GM12872 (cell line): ENCODE results near the gene MBNL3.

ENCODE experiments used
- CTCF ChIP-seq: IDR thresholded peaks from 3 replicates; pipeline ENCODE4 v1.5.1; 2011; ENCODE audit warnings: low read depth, mild to moderate bottlenecking, low read length, moderate library complexity; ENCODE audit not compliant: insufficient read depth

MBNL3 gene

GRCh38 chrX:132393085-132393484 lies 95.8 kb downstream of the MBNL3 start:
- TF ChIP-seq CTCF, result no peak

- TF ChIP-seq CTCF, result no peak
Observed at GRCh38 chrX:132390792-132391191, 98.0 kb downstream of the MBNL3 start.

GRCh38 chrX:132389480-132389879 lies 99.4 kb downstream of the MBNL3 start:
- no peak for TF ChIP-seq CTCF

GRCh38 chrX:132388371-132388770 lies 100.5 kb downstream of the MBNL3 start:
- no peak for TF ChIP-seq CTCF

GRCh38 chrX:132384301-132384700 lies 104.5 kb downstream of the MBNL3 start:
- TF ChIP-seq CTCF, result no peak

- no peak for TF ChIP-seq CTCF
Observed at GRCh38 chrX:132382068-132382467, 106.8 kb downstream of the MBNL3 start.

- TF ChIP-seq CTCF, result no peak
Observed at GRCh38 chrX:132378281-132378680, 110.6 kb downstream of the MBNL3 start.

GRCh38 chrX:132375941-132376340 lies 112.9 kb downstream of the MBNL3 start:
- no peak for TF ChIP-seq CTCF
